Measurements from ENCODE around the gene ACP3. TPM values are rescaled to one million over a fixed set of nuclear protein-coding genes. Genes with fewer than 3 reads are reported as not detected.

Gene ACP3
- total and polyA plus RNA-seq, 9 of the 15 experiments (the other 6 are each of a cell fraction or from before 2014, with no cell fraction given), result 0.08 to 1.1 (median 0.21) TPM

GRCh38 chr3:132352556-132353143 is 35.4 kb downstream of the ACP3 start (continued):
- TF ChIP-seq CEBPZ (IDR thresholded peaks at IDR 0.05; ENCODE audit: borderline replicate concordance, low read depth, low read length), result no peak
- no peak for TF ChIP-seq RBM14 (IDR thresholded peaks at IDR 0.05; ENCODE audit: borderline replicate concordance, insufficient read depth, low read depth, low read length)
- TF ChIP-seq FOS (IDR thresholded peaks at IDR 0.05; ENCODE audit: extremely low read depth, insufficient read length), result no peak
- no peak for TF ChIP-seq ZKSCAN3 (CRISPR knock-in tag; IDR thresholded peaks at IDR 0.05)
- TF ChIP-seq ZBTB7A (IDR thresholded peaks at IDR 0.05; ENCODE audit: borderline replicate concordance, control insufficient read depth, low read depth, low read length), result no peak
- TF ChIP-seq TEAD2 (tag; IDR thresholded peaks at IDR 0.05), result no peak
- TF ChIP-seq MCM5 (IDR thresholded peaks at IDR 0.05; ENCODE audit: low read depth), result no peak
- no peak for TF ChIP-seq E2F8 (IDR thresholded peaks at IDR 0.05; ENCODE audit: low read depth, partially characterized antibody)
- no peak for TF ChIP-seq ADNP (tag; IDR thresholded peaks at IDR 0.05)
- no peak for TF ChIP-seq ZBTB43 (CRISPR knock-in tag; IDR thresholded peaks at IDR 0.05)
- no peak for TF ChIP-seq ZNF655 (CRISPR knock-in tag; IDR thresholded peaks at IDR 0.05)
- TF ChIP-seq NFE2 (IDR thresholded peaks at IDR 0.05; ENCODE audit: low read depth), result peak; percentile 43

Data from K562 (cell line).